ENCODE results near the gene LRP1.

Gene LRP1

DNA sequence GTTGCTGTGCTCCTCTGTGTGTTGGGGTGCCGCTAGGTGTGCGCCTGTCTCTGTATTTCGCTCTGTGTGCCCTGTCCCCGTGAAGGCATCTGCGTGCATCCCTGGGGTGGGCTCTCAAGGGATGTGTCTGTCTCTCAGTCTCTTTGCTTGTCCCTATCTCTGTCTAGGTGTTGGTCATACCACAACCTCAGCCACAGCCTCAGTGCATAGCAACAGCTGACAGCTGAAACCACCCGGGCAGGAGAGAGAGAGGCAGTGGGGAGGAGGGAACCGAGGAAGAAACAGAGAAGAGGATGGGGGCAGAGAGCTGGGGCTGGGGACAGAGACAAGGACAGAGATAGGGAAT lies 87.4 kb downstream of the LRP1 start:
- DNase-seq: no peak

DNA sequence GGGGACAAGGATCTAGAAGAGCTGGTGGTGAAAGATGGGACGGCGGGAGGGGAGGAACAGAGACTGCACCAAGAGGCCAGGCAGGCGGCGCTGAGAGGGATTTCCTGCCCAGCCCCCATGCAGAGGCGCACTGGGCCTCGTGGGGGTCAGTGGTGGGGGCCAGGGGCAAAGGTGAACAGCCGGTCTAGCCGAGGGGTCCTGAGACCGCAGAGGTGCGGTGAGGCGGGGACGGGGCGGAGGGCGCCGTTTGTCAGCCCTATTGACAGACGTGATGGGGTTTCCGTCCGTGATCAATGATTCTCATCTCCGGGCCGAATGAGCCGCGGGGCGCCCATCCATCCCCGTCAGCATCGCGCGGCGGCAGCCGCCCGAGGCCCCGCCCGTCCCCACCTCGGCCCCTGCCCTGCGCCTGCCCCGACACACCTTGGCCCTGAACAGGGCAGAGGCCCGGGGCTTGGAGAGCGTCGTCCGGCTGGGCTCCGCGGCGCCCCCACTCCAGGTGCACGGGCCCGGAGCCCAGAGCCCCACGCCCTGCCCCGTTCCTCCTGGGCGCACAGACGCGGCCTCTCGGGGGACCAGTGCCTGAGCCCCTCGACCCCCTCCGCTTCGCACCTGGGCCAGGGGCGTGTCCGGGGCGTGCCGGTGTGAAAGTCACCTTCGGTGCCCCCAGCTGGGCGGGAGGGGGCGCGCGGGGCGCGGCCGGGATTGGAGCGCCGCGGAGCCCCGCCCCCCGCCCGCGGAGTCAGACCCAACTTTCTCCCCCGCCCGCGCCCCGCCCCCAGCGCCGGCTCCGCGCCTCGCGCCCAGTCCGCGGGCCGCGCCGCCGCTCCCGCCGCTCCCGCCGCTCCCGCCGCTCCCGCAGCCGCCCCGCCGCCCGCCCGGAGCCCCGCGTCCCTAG lies 88.0 kb downstream of the LRP1 start, which contains the start of gene NXPH4:
Gene NXPH4 (plus strand): TSS at position 781 of the 898 bp plus-strand sequence. CDS start 176 bp downstream, outside the sequence.
- peak; percentile 54 for DNase-seq

DNA sequence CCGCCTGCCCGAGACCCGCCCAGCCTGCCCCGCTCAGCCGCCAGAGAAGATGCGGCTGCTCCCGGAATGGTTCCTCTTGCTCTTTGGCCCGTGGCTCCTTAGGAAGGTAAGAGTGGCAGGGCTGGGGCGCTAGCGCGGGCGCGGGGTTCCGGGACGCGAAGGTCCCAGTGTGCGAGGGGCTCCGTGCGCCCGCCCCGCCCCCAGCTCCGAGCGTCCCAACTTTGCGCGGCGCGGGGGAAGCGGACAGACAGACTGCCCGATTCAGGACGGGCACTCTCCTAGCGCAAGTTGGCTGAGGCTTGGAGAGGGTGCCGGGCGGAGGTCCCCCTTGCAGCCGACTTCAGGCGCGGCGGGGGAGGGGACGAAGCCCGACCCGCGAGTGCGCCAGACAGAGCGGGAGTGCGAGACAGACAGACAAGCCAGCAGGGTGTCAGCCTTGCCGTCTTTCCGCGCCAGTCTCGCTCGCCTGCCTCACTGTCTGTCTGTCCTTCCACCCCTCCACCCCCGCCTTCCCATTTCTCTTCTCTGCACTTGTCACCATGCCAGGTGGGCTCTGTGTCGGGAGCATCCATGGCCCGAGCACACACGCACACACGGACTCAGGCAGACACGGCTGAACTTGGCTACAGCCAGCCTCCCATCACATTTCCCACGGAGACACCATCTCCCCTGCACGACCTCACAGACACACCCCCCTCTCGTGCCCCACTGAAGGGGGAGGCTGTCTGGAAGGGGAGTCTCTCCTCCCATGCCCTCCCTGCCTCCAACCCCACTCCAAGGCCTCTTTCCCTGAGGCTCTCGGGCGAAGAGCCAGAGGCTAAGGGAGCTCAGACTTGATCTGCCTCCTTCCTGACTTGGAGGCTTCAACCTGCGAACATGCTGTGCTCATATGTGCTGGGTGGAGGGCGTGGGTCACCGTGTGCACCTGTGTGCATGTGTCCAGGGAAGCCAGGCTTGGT lies 88.9 kb downstream of the LRP1 start:
- DNase-seq: peak; percentile 66

DNA sequence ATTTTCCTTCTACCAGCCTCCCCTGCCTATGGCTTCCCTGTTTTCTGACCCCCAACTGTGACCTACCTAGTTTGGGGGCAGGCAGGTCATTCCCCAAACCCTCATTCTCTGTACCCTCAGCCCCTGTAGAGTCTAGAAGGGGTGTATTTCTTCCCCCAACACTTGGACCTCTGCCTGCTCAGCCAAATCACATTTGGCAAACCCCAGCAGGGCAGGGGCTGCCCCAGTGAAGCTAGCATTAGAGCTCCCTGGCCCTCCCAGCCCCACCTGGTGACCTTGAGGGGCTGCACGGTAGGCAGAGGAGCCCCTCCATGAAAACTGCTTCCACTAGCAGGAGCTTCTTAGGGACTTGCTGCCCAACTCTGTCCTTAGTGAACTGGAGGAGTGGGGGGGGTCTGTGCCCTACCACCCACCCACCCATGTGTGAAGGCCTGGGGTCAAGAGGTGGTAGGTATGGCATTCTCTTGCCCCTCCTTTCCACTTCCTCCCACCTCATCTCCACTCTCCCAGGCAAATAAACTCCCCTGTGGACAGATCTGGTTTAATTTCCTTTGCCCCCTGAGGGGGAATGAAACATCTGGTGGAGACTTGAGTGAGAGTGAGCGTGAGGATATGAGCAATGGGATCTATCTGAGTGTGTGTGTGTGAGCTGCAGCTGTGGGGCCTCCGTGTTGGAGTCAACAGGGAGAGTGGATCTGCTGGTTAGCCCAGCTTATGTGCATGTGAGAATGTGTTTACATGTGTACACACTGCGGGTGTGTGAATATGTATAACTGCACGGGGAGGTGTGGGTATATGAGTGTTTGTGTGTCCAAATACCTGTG lies 90.0 kb downstream of the LRP1 start:
- no peak for DNase-seq

DNA sequence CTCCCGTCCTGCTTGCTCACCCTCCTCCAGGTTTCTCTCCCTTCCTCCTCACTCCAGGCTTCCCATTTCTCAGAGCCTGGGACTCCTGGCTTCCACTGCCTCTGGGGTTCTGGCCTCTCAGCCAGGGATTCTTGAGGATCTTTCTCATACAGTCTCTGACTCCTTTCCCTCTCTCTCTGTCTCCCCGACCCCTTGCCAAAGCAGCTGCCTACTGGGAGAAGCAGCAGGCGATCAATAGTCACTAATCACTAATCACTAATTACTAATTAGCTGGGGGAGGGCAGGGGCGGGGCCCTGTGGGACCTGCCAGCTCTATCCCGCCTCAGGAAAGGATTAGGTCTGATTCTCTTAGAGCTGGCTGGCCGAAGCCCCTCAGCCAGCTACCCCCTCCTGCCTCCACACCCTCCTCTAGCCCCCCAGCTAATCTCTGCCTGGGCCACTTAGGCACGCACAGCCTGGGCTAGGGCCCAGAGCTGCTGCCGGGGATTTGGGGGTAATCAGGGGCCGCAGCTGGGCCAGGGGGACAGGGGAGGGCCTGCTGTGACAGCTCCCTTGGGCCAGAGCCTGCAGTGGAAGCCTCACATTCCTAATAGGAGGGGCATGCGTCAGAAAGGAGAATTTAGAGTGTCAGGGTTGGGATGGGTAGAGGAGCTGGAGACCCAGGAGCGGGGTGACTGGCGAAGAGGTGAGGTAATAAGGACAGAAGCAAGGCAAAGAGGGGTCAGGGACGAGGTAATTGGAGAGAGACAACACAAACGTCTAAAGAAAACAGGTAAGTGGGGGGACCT lies 91.1 kb downstream of the LRP1 start:
- no peak for DNase-seq

DNA sequence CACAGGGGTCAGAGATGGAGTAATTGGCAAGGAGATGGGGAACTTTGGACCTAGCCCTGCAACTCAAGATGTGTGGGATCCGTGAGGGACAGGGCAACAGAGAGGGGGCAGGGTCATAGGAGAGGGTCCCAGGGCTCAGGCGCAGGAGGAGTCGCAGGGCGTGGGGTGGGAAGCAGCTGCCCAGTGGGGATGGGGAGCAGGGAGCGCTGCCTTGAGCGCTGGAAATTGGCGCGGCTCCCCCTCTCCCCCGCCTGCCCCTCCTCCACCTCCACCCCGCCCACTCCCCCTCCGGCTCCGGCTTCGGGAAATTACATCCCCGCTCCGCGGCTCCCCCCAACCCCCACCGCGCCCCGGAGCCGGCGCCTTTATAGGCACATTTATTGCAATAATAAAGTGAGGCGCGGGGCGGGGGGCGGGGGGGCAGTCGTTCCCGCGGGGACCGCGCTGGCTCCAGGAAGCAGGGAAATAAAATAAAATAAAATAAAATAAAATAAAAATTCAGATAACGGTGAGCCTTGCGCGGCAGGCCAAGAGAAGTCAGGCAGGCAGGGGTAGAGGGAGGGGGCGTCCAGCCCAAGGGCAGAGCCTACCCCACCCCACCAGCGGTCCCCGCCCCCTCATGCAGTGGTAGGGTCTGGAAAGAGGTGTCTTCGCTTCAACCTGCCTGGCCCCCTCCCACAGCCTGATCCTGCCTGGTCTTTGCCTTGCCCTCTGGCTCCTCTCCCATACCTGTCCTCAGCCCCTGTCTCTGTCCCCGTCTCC lies 91.9 kb downstream of the LRP1 start:
- DNase-seq: no peak

DNA sequence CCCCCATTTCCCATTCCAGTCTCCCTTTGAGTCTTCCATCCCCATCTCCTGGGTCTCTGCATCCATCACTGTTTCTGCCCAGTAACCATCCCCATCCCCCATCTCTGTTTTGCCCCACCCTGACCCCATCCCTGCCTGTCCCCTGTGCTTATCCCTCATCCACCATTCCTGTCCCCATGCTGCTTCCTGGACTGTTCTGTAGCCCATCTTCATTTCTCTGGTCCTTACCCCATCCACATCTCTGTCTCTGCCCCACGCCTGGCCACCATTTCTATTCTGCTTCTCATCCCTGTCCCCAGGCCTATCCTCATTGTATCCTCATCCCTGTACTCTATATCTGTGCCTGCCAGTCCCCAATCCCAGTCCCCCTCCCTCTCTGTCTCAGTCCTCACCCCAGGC lies 92.5 kb downstream of the LRP1 start:
- no peak for DNase-seq

DNA sequence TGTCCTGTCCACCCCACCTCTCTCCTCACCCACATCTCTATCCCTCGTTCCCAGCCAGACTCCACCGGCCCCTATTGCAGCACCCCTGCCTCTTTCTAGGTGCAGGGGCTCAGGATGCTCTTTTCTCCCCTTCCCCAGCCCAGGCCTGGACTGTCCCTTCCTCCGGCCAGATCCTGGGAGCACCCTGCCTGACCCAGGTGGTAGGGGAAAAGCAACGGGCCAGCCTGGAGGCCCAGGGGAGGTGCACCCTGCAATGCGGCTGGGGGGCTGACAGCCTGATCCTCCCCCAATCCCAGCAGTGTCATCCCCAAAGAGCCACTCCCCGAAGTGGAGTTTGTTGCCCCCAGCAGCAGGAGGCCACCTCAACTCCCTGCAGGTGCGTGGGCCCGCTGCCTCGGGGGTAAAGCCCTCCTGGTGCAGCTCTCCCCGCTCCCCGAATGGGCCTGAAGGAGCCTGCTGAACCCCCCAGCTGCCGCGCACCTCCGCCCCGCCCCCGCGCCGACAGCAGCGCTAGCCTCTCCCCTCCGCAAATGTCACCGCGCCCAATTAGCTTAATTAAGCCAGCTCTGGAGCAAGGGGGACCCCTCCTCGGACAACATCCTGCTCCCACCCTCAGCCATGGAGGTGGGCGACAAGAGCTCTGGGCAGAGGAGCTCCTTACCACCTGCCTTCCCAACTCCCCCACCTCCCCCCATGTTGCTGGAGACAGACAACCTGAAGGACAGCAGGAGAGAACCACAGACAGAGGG lies 93.1 kb downstream of the LRP1 start:
- no peak for DNase-seq

DNA sequence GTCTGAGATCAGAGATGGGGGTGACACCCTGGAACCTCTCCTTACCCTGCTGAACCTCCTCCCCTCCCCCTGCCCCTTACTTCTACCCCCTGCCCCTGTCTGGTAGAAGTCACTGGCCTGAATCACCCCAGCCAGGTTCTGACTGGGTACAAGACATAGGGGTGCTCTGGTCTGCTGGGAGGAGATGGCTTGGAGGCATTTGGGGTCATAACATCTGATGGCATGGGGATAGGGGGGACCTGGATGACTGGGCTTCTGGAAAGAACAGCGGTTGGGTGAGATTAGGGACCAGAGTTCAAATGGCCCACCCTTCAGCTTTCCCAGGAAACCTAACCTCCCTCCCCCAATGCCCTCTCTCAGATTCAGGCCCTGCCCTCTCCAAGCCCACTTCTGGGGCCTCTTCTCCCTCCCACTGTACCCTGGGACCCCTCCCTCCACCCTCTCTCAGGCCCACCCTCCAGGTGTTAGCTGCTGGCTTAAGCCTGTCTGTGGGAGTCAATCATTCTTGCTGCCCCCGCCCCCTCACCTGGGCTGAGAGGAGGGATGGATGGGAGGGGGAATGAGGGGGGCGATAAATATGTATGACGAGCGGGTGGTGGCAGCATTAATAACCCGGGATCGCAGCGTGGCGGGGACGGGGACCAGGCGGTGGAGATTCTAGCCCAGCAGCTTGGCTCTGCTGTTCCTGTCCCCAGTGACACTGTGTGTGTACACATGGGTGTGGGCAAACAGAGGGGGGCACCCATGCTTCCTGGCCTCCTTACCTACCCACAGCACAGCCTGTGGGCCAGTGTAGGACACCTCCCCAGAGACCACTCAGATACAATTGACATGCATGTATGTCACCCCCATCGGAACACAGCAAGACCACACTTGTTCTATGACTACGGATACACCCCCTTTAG lies 94.3 kb downstream of the LRP1 start:
- no peak for DNase-seq

DNA sequence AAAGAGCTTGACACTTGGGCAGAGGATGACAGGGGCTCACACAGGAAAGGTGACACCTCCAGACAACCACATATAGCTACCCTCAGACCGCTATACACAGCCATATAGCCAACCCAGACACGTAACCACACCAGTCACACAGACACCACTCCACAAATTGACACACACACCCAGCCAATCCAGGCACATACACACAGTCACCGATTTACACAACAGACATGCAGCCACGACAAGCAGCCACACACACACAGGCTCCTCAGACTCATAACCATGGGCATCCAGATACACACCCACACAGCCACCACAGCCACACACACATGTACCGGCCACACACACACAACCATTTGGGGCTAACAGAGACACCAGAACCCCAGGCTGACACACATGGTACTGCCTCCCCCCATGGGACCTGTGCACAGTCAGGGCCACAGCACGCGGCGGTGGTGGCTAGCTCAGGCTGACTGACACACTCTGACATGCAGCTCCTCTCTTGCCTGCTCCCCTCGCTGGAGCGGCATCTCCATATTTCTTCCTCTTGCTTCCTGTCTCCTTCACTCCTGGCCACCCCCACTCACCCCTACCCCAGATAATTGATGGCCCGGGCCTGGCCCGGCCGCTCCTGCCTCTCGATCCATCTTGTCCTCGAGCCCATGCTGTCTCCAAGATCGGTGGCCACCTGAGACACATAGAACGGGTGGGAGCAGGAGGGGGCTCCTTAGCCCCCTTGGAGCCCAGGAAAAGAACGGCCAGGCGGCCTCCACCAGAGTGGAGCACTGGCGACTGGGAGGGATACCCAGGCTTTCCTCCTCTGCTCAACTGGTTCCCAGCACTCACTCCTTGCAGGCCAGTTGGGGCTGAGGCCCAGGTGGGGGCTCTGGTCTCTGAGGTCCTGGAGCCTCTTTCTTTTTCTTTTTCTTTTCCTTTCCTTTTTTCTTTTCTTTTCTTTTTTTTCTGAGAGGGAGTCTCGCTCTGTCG lies 95.2 kb downstream of the LRP1 start:
- no peak for DNase-seq

DNA sequence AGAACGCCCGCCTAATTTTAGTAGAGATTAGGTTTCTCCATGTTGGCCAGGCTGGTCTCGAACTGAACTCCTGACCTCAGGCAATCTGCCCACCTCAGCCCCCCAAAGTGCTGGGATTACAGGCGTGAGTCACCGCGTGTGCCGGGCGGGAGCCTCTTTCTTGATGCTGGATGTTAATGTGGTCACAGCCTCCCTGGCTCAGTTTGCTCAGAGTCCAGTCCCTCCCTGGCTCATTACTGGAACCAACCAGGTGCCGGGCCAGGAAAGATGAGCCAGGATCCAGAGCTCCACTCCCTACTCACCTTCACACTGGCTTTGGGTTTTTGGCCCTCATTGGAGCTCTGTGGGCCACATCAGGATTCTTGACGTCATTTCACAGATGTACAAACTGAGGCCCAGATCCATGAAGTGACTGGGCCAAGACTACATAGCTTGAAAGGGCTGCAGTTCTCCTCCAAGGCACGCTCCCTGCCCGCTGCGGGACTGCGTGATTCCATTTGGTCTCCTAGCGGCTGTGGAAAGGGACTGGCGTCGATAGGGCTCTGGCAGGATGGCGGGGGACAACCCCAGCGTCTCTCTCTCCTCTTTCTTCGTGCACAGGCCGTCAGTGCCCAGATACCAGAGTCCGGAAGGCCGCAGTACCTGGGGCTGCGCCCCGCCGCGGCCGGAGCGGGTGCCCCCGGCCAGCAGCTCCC lies 96.1 kb downstream of the LRP1 start:
- DNase-seq: no peak

DNA sequence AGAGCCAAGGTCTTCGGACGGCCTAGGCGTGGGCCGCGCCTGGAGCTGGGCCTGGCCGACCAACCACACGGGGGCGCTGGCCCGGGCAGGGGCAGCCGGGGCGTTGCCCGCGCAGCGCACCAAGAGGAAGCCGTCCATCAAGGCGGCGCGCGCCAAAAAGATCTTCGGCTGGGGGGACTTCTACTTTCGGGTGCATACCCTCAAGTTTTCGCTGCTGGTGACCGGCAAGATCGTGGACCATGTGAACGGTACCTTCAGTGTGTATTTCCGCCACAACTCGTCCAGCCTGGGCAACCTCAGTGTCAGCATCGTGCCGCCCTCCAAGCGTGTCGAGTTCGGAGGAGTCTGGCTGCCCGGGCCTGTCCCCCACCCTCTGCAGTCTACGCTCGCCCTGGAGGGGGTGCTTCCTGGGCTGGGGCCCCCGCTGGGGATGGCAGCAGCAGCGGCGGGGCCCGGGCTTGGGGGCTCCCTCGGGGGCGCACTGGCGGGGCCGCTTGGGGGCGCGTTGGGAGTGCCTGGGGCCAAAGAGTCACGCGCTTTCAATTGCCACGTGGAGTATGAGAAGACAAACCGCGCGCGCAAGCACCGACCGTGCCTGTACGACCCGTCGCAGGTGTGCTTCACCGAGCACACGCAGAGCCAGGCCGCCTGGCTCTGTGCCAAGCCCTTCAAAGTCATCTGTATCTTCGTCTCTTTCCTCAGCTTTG lies 96.8 kb downstream of the LRP1 start:
- DNase-seq: no peak

DNA sequence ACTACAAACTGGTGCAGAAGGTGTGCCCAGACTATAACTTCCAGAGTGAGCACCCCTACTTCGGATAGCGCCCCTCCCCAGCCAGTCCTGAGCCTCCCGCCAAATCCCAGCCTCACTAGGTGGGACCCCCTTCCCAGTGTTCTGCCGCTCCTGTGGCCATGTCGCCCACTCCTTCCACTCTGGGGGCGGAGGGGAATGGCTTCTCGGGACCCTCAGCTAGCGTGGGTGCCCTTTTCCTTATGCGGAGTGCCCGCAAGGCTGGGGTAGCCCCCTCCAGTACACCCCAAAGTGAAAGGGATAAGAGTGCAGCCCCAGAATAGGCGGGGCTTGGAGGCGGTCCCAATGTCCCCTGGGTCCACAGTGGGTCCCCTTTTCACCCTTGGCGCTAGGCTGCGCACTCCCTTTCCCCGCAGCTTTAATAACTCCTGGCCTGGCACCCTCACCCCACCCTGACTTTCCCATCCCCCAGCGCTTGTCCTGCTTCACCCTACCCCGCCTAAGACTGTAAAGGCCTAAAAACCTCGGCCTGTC lies 97.5 kb downstream of the LRP1 start:
- DNase-seq: no peak

DNA sequence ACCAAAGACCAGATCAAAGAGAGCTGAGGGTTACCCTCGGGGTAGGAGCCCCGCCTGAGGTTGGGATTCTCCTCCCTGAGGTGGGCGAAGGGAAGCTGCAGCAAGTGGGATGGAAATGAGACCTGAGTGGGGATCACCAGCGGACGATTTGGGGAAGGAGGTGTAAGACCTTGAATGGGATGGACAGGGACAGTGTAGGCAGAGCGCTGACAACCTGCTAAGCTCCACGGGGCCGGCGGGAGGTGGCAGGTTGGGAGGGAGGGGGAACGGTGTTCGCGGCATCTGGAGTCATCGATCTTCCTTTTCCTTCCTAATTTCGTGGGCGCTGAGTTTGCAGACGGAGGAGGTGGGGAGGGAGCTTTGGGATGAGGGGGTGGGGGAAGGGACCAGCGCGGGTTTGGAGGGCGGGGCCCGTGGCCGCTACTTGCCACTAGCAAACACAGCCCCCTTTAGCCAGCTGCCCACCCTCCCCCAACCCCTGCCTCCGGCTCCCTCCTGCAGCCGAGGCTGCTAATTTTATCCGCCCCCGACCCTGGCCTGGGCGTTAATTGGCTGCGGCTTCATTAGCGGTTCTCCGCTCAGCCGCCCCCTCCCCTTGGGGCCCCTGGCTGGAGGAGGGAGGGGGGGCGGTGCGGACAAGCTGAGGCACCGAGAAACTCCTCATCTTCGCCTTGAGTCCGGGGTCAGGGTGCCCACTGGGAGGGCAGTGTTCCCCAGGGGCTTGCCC lies 98.5 kb downstream of the LRP1 start:
- DNase-seq: no peak

DNA sequence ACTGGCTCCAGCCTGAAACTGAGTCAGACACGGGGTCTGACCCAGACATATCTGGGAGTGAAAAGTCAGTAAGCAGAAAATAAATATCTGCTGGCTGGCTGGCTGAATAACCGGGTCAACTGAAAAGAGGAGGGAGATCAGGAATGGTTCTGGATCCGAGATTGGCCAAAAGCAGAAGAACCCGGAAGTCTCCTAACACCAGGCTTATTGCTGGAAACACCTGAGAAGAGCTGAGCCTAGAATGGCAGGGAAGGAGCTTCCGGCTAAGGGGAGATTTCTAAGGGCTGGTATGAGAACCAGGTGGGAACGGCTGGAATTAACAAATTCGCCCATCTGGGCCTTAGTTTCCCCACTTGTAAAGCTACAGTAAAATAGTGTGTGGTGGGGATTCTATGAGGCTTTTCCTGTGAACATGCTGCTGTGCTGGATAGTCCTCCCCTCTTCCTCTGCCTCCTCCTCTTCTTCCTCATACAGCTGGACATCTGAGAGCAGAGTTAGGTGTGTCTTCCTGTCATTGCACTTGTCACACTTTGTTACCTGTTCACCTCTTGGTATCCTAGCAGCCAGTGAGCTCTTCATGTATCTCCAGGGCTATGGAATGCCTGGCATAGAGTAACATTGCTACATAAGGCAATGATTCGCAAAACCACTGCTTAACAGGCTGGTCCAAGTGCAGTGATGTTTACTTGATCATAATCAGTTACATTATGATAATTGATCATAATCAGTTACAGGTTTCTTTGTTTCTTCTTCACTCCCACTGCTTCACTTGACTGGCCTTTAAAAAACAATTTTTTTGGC lies 99.2 kb downstream of the LRP1 start:
- DNase-seq: no peak
